ENCODE measurements around the gene SHANK1.

SHANK1 gene

DNA sequence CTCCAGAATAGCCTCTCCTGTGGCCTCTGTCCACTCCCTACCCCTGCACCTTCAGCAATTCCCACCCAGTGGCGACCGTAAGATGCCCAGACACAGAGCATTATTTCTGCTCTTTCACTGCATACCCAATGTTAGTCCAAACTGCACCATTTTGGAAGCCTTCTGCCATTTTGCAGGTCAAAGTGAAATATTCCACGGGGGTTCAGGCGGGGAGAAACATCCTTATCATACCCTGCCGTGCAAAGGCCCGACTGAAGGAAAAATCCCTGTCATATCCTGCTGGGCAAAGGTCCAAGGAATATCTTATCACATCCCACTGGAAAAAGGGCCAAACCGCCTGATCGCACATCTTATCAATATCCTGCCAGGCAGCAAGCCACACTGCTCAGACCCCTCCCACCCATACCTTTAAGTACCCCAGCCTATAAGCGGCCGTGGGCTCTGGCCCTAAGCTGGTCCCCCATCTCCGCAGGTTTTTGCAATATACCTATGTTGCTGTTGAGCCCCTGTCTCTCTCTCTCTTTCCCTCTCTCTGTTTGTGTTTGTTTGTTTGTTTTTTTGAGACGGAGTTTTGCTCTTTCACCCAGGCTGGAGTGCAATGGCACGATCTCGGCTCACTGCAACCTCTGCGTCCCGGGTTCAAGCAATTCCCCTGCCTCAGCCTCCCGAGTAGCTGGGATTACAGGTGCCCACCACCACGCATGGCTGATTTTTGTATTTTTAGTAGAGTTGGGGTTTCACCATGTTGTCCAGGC, 21.8 kb upstream of the SHANK1 start:
- TF ChIP-seq, protein P1, sequence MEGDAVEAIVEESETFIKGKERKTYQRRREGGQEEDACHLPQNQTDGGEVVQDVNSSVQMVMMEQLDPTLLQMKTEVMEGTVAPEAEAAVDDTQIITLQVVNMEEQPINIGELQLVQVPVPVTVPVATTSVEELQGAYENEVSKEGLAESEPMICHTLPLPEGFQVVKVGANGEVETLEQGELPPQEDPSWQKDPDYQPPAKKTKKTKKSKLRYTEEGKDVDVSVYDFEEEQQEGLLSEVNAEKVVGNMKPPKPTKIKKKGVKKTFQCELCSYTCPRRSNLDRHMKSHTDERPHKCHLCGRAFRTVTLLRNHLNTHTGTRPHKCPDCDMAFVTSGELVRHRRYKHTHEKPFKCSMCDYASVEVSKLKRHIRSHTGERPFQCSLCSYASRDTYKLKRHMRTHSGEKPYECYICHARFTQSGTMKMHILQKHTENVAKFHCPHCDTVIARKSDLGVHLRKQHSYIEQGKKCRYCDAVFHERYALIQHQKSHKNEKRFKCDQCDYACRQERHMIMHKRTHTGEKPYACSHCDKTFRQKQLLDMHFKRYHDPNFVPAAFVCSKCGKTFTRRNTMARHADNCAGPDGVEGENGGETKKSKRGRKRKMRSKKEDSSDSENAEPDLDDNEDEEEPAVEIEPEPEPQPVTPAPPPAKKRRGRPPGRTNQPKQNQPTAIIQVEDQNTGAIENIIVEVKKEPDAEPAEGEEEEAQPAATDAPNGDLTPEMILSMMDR (IDR thresholded peaks at IDR 0.05; ENCODE audit: low read depth, low read length): no peak
- H3K4me3 ChIP-seq (ENCODE audit: low read depth, low read length): no peak overlapping the region
- H3K27me3 ChIP-seq: peaks cover 71% of the 10 kb centered on the region
- no peaks in the 10 kb centered on the region for H3K9me3 ChIP-seq
- DNase-seq: no peak
- no peaks in the 10 kb centered on the region for H3K4me1 ChIP-seq
- no peaks in the 10 kb centered on the region for H3K36me3 ChIP-seq

DNA sequence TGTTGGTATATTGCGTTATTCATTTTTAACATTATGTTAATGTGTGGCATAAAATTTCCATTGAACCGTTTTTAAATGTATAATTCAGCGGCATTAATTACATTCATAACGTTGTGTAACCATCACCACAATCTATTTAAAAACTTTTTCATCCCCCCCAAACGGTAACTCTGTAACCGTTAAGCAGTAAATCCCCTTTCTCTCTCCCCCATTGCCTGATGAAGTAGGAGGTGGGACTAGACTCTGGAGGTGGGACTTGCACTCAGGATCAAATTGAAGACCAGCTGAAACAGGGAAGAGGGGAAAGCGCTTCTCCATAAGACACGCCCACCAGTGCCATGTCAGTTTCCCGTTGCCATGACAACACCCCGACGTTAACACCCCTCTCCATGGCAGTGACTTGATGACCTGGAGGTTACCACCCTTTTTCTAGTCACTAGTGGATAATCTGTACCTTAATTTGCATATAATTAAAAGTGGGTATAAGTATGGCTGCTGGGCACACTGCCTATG, 20.4 kb upstream of the SHANK1 start:
- H3K27me3 ChIP-seq: peaks cover 80% of the 10 kb centered on the region
- TF ChIP-seq, protein P1 (IDR thresholded peaks at IDR 0.05; ENCODE audit: low read depth, low read length): no peak
- H3K9me3 ChIP-seq: no peaks in the 10 kb centered on the region
- no peaks in the 10 kb centered on the region for H3K4me1 ChIP-seq
- DNase-seq: no peak
- no peak overlapping the region for H3K4me3 ChIP-seq (ENCODE audit: low read depth, low read length)
- H3K36me3 ChIP-seq: no peaks in the 10 kb centered on the region

DNA sequence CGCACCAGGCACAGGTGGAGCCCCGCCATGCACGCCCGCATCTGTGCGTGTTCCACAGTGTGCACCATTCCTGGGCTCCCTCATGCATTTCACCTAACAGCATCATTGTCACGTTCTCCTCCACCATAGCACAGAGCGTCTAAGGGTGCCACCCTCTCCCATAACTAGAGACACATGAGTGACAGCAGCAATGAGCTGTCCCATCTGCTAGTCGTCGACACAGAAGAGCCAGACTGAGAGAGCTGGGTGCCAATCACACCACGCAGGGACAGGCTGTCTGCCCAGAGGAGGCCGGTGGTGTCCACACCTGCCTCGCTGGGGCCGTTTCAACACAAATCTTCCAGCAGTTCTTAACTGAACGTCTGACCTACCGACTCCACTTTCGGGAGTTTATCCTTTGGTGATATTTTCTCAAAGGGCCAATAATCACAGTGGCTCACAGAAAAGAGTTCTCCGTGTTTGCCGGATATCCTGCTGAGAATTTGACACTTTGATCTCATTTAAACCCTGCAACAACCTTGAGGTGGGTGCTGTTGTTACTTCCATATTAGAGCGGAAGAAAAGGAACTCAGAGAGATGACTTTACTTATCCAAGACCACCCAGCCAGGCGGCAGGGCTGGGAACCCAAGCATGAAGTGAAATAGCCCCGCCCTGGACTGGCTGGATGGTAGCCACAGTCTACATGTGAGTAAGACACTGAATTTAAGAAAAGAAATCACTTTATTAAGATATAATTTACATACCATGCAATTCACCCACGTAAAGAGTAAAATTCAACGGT, 19.7 kb upstream of the SHANK1 start:
- Histone ChIP-seq H3K4me3 (ENCODE audit: low read depth, low read length) (no peak overlapping the region), H3K36me3 (no peaks in the 10 kb centered on the region)

DNA sequence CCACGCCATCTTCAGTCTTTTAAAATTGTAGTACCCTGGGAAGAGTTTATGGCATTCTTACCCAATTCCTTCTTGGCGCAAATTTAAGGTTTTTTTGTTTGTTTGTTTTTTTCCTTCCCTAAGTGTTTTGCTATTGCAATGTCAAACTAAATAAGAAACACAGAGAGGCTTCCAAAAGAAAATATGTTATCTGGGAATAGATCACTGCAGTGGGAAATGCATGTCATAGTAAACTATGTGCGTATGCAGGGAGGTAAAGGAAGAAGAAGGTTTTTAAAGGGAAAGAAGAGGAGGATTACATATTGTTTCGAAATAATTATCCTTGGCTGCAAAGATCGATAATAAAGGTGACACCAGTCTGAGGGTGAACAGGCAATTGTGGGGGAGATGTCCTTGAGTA, 16.7 kb upstream of the SHANK1 start:
- DNase-seq: no peak
- no peaks in the 10 kb centered on the region for H3K9me3 ChIP-seq
- H3K4me3 ChIP-seq (ENCODE audit: low read depth, low read length): no peak overlapping the region
- peaks cover 85% of the 10 kb centered on the region for H3K27me3 ChIP-seq
- H3K36me3 ChIP-seq: no peaks in the 10 kb centered on the region
- TF ChIP-seq, protein P1 (IDR thresholded peaks at IDR 0.05; ENCODE audit: low read depth, low read length): no peak
- H3K4me1 ChIP-seq: no peaks in the 10 kb centered on the region

More for the DNA sequence above, 19.7 kb upstream of the SHANK1 start:
- Histone ChIP-seq H3K9me3 (no peaks in the 10 kb centered on the region), H3K27me3 (peaks cover 79% of the 10 kb centered on the region), H3K4me1 (no peaks in the 10 kb centered on the region)
- TF ChIP-seq, protein P1 (IDR thresholded peaks at IDR 0.05; ENCODE audit: low read depth, low read length): no peak
- no peak for DNase-seq

DNA sequence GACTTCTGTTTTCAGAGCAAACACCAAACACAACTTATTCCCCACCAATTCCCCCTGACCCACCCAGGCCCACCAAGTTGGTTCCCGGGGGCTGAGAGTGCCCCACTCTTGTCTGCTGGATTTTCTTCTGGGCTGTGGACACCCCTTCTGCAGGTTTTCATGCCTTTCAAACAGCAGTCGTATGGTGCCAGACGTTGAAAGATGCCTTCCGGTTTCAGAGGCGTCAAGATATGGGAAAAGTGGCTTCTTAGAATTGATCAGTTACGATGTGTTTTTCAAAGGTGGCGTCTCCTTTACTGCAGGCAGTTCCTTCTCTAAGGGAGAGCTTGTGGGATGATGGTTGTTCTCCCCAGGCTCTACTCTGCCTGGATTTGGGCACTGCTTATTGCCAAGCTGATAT, 16.3 kb upstream of the SHANK1 start:
- DNase-seq: no peak
- H3K4me3 ChIP-seq (ENCODE audit: low read depth, low read length): no peak overlapping the region
- TF ChIP-seq, protein P1 (IDR thresholded peaks at IDR 0.05; ENCODE audit: low read depth, low read length): no peak
- H3K27me3 ChIP-seq: peaks cover 80% of the 10 kb centered on the region
- H3K9me3 ChIP-seq: no peaks in the 10 kb centered on the region
- no peaks in the 10 kb centered on the region for H3K36me3 ChIP-seq
- H3K4me1 ChIP-seq: no peaks in the 10 kb centered on the region

Data from BE2C (cell line).